ENCODE data around the gene ZNF804A.

DNA sequence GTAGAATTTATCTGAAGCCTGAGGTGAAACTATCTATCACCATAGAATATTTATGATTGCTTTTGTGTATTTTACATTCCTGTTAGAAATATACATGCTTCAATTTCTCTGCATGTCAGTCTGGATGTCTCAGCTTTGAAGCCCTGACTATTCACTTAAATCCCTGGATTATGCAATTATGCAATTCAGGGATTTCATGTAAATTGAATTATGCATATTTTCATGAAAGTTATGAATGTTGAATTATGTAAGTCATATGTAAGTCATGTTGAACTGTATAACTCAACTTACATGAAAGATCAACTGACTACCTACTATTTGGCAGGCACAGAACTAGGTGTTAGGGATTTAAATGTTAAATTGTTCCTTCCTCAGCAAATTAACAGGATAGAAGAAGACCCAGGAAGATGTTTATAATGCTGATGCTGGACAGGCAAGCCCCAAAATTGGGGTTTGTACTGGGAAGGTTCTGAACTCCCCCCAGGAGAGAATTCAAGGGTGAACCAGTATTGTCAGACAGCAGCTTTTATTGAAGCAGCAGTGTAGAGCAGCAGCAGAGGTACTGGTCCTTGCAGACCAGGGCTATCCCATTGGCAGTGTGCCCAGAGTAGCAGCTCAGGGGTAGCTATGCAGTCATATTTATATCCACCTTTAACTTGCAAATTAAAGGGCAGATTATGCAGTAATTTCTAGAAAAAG is 236.5 kb downstream of the ZNF804A start:
- TF ChIP-seq, protein P1, sequence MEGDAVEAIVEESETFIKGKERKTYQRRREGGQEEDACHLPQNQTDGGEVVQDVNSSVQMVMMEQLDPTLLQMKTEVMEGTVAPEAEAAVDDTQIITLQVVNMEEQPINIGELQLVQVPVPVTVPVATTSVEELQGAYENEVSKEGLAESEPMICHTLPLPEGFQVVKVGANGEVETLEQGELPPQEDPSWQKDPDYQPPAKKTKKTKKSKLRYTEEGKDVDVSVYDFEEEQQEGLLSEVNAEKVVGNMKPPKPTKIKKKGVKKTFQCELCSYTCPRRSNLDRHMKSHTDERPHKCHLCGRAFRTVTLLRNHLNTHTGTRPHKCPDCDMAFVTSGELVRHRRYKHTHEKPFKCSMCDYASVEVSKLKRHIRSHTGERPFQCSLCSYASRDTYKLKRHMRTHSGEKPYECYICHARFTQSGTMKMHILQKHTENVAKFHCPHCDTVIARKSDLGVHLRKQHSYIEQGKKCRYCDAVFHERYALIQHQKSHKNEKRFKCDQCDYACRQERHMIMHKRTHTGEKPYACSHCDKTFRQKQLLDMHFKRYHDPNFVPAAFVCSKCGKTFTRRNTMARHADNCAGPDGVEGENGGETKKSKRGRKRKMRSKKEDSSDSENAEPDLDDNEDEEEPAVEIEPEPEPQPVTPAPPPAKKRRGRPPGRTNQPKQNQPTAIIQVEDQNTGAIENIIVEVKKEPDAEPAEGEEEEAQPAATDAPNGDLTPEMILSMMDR (IDR thresholded peaks at IDR 0.05): no peak
- no peak for TF ChIP-seq POLR2A (IDR thresholded peaks at IDR 0.05)

Data from esophagus squamous epithelium (tissue), 4 donors.